Heart right ventricle (tissue), 16 donors: ENCODE results near the gene AJUBA. TPM values are rescaled to one million over a fixed set of nuclear protein-coding genes. Genes with fewer than 3 reads are reported as not detected.

ENCODE experiments used
- ATAC-seq, 8 donors: fragments of 200-7000 bp; cut with Tn5 transposase; one replicate each; pipeline ENCODE4 v1.9.1; 2020; ENCODE audit warnings: mild to moderate bottlenecking in 8 of 8, moderate library complexity in 8 of 8, moderate number of reproducible peaks in 1 of 8
- DNase-seq, 2 donors: peaks; one replicate each; pipeline ENCODE4 v3.0.0-alpha.2; 2020
- H3K27ac ChIP-seq, 10 donors: fragments of 200-600 bp; sonication (generic) in 2 of 10; one replicate each; pipeline versions ENCODE4 v1.5.0 to v1.8.0; 2020 to 2022; ENCODE audit warnings: mild to moderate bottlenecking in 3 of 10
- H3K27me3 ChIP-seq, 7 donors: fragments of 200-600 bp; one replicate each; pipeline ENCODE4 v1.8.0; 2021 to 2022; ENCODE audit warnings: mild to moderate bottlenecking in 2 of 7
- H3K36me3 ChIP-seq, 9 donors: fragments of 200-600 bp; sonication (generic) in 1 of 9; one replicate each; pipeline versions ENCODE4 v1.5.0 to v1.8.0; 2020 to 2022; ENCODE audit warnings: mild to moderate bottlenecking in 2 of 9
- H3K4me1 ChIP-seq, 9 donors: fragments of 200-600 bp; sonication (generic) in 1 of 9; one replicate each; pipeline versions ENCODE4 v1.5.0 to v1.8.0; 2020 to 2022; ENCODE audit warnings: mild to moderate bottlenecking in 4 of 9
- H3K4me3 ChIP-seq, 10 donors: fragments of 200-600 bp; sonication (generic) in 2 of 10; one replicate each; pipeline versions ENCODE4 v1.5.0 to v1.8.0; 2020 to 2022; ENCODE audit warnings: mild to moderate bottlenecking in 7 of 10, moderate library complexity in 2 of 10
- H3K9me3 ChIP-seq, 11 donors: fragments of 200-600 bp in 10 of 11; sonication (generic) in 2 of 11; one replicate each; pipeline versions ENCODE4 v1.5.0 to v1.8.0; 2013 to 2022; ENCODE audit warnings: mild to moderate bottlenecking in 2 of 11, control low read depth in 1 of 11, moderate library complexity in 1 of 11
- WGBS, 2 donors: extraction: QIAGEN DNeasy Blood & Tissue Kit; methylation state at CpG; one replicate each; pipeline ENCODE4 v1.1.7; 2013; ENCODE audit warnings: inconsistent platforms in 1 of 2; 5-methylcytosine and 5-hydroxymethylcytosine counted together
- intact Hi-C, 10 donors: fragments of 100-400 bp; cut with DNase I; formaldehyde crosslinking; loops; one replicate each; pipeline versions ENCODE4 v1.11.1 to v1.14.2; 2022
- polyA plus RNA-seq, 2 donors: library from polyadenylated mRNA; stranded (reverse); fragments of 200-250 nt; gene quantifications; one replicate each; pipeline ENCODE4 v1.2.3, GENCODE V29; 2013
- total RNA-seq, 10 donors: library from RNA; stranded (reverse); fragmentation: NEBNext Ultra II Directional in 3 of 10; extraction: Animal tissue kit (Norgen Biotek cat#: 25700) in 3 of 10; gene quantifications; one replicate each; pipeline versions ENCODE4 v1.2.1 to v1.2.4, GENCODE V29; 2021 to 2023
- TF ChIP-seq, protein P1 (sequence below), 9 donors: fragments of 200-600 bp; sonication (generic) in 2 of 9; IDR thresholded peaks; one replicate each; pipeline versions ENCODE4 v1.5.0 to v1.8.0; 2021 to 2022; ENCODE audit warnings: antibody characterized with exemption in 9 of 9, mild to moderate bottlenecking in 5 of 9, moderate library complexity in 1 of 9
- donor health status: Arrhythmogenic right ventricular cardiomyopathy.
- donor health status: ischemic (EF 13 %, LVEDD 7.1; RV severe dilation, severe dysfunction).
- donor health status: healthy with polysubstance abuse.
- donor health status: DM: no; HTN: yes; CAD: no.
- donor health status: DM: no; HTN: no; CAD: no.
- donor health status: ischemic (EF 25% LVEDD 6.9; RV normal size, moderate dysfunction).
- donor health status: ischemic (EF 25% LVEDD 5.7; RV mildly dilated, moderate dysfunction).
- donor health status: healthy.
- donor health status: DM: yes; HTN: yes; CAD: no.
- donor health status: Ischemic cardiomyopathy.
- donor health status: ischemic (EF 35%, LVEDD 5.7; RV mildly dilated, moderate dysfunction).
- donor health status: nonischemic (EF 11% LVEDD 7.7; RV severe dilation, severe dysfunction).
- donor health status: DM: yes; HTN: yes; CAD: no.
- donor health status: PGD.
- donor health status: ischemic (EF 29% LVEDD 5.4; RV normal size, mild dysfunction).
- donor health status: nonischemic (EF 23%, LVEDD 6.1; RV moderate dilation, normal function).

AJUBA gene
- total and polyA plus RNA-seq, 12 donors = 5.3 to 25.9 (median 10.2) TPM

GRCh38 chr14:22998329-22999012 lies 16.1 kb upstream of the AJUBA start:
- Histone ChIP-seq H3K4me1 (peaks cover 3 to 25% (median 8%) of the 10 kb centered on the region in 9 donors), H3K27me3 (no peaks in the 10 kb centered on the region), H3K36me3 (peaks cover 0 to 14% (median 0%) of the 10 kb centered on the region in 9 donors), H3K4me3 (no peak overlapping the region), H3K9me3 (no peaks in the 10 kb centered on the region), H3K27ac (no peak overlapping the region)
- TF ChIP-seq, protein P1, sequence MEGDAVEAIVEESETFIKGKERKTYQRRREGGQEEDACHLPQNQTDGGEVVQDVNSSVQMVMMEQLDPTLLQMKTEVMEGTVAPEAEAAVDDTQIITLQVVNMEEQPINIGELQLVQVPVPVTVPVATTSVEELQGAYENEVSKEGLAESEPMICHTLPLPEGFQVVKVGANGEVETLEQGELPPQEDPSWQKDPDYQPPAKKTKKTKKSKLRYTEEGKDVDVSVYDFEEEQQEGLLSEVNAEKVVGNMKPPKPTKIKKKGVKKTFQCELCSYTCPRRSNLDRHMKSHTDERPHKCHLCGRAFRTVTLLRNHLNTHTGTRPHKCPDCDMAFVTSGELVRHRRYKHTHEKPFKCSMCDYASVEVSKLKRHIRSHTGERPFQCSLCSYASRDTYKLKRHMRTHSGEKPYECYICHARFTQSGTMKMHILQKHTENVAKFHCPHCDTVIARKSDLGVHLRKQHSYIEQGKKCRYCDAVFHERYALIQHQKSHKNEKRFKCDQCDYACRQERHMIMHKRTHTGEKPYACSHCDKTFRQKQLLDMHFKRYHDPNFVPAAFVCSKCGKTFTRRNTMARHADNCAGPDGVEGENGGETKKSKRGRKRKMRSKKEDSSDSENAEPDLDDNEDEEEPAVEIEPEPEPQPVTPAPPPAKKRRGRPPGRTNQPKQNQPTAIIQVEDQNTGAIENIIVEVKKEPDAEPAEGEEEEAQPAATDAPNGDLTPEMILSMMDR (IDR thresholded peaks at IDR 0.05) = no peak
- intact Hi-C loops = loop anchor here in 1 of 10 donors (5.0 kb wide), 1 partner anchor 54 kb away; no protein-coding TSS in a partner anchor
- WGBS, 2 donors = 67 to 79% methylated on average over 16 of the region's 16 CpGs
- DNase-seq (no peak), ATAC-seq (peak in 5 of 8 donors; percentile 23 to 58 (median 55))

DNA sequence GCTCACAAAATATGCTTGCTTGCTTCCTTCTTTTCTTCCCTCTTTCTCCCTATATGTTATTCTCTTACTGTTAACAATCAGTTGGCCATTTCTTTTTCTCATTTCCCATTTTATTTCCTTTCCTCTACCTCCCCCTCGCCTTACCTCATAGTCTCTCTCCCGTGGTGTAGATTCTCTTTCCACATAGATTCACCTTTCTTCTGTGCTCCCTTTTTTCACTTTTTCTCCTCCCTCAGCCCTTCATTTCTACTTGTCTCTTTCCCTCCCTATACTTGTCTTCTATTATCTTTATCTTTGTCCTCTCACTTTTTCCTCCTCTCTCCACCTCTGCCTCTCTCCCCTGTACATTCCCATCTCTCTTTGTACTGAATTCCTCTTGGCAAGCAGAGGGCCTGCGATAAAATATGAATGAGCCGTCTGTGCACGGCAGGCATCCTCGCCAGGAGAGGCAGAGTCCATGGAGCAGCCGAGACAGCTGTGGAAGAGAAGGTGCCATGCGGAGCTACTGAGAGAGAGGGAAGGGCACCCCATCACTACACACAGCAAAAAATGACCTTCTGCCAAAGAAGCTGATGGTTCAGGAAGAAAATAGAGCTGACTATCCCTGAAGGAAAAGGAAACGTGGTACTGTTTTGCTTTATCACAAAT lies 15.4 kb upstream of the AJUBA start:
- Histone ChIP-seq H3K4me3 (no peak overlapping the region), H3K9me3 (no peaks in the 10 kb centered on the region), H3K36me3 (peaks cover 0 to 14% (median 0%) of the 10 kb centered on the region in 9 donors), H3K4me1 (peaks cover 3 to 25% (median 8%) of the 10 kb centered on the region in 9 donors), H3K27ac (no peak overlapping the region), H3K27me3 (no peaks in the 10 kb centered on the region)
- TF ChIP-seq, protein P1 (IDR thresholded peaks at IDR 0.05) = no peak
- 54 to 58% methylated on average over 9 of the region's 9 CpGs for WGBS, 2 donors
- intact Hi-C loops = loop anchor here in 1 of 10 donors (5.0 kb wide), 1 partner anchor 55 kb away; no protein-coding TSS in a partner anchor
- DNase-seq (no peak), ATAC-seq (peak in 6 of 8 donors; percentile 19 to 66 (median 40))

DNA sequence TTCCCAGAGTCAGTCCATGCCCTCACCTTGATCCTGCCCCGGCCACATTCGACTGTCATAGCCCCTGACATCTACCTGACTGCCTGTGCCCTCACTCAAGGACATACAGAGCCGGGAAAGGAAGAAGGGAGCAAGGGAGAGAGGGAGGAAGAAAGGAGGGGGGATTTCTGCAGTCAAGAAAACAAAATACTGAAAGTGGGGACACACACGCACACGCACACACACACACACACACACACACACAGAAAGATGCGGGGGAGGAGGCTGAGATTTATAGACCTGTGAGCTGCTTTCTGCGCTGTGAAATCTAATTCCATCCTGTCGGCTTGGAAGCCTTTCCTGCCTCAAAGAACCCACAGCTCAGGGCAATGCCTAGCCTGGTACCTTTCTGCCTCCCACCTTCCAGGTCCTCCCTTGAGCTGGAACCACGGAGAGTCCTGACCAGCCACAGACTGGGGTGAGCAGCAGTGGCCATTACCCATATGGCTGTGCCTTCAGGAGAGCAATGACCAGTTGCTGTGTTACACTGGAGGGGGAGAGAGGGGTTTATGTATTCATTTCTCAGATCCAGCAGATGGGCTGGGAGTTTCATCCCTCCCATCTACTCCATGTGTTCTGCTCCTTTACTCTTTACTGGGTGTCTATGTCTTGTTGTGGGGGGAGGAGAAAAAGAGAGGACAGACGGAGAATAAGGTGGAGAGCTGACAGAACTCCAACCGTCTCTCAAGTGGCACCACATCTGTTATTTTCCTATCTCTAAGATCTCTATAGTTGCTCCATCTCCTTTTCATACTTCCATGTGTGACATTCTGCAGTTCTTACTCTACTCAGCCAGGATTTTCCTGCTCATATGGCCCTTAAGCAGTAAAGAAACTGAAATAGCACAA lies 14.7 kb upstream of the AJUBA start:
- WGBS, 2 donors = 79 to 82% methylated on average over 11 of the region's 11 CpGs
- intact Hi-C loops = loop anchor here in 2 of 10 donors (1.0 to 5.0 kb wide), 2 partner anchors 20 to 55 kb away; no protein-coding TSS in a partner anchor

More for the DNA sequence above, 14.7 kb upstream of the AJUBA start:
- TF ChIP-seq, protein P1 (IDR thresholded peaks at IDR 0.05) = no peak
- Histone ChIP-seq H3K27me3 (no peaks in the 10 kb centered on the region), H3K9me3 (no peaks in the 10 kb centered on the region), H3K36me3 (peaks cover 0 to 16% (median 0%) of the 10 kb centered on the region in 9 donors), H3K4me3 (no peak overlapping the region), H3K27ac (no peak overlapping the region), H3K4me1 (peaks cover 3 to 25% (median 8%) of the 10 kb centered on the region in 9 donors)
- DNase-seq (no peak), ATAC-seq (no peak)
